GM12865 (cell line): ENCODE measurements around the gene PLEKHG7.
A peak's percentile ranks its signal among the peaks of the same experiment; 100 is the strongest.
"Not testable (repeated sequence)": the region's sequence is repeated elsewhere in the genome, so short reads cannot be mapped to it uniquely, and the experiment has no call there.

Source experiments
- DNase-seq: peaks from one replicate; pipeline ENCODE4 v3.0.0; 2010; ENCODE audit warnings: low read depth
- H3K4me3 ChIP-seq: 2 replicates; pipeline ENCODE4 v1.5.1; 2011; ENCODE audit warnings: mild to moderate bottlenecking, low read depth, low read length, control low read depth
- TF ChIP-seq, protein P1 (sequence below): IDR thresholded peaks from 2 replicates; pipeline ENCODE4 v1.5.1; 2011; ENCODE audit warnings: low read length, control low read depth, low read depth, inconsistent platforms; ENCODE audit not compliant: insufficient read depth; ENCODE audit errors: missing control alignments

PLEKHG7 gene, protein sequence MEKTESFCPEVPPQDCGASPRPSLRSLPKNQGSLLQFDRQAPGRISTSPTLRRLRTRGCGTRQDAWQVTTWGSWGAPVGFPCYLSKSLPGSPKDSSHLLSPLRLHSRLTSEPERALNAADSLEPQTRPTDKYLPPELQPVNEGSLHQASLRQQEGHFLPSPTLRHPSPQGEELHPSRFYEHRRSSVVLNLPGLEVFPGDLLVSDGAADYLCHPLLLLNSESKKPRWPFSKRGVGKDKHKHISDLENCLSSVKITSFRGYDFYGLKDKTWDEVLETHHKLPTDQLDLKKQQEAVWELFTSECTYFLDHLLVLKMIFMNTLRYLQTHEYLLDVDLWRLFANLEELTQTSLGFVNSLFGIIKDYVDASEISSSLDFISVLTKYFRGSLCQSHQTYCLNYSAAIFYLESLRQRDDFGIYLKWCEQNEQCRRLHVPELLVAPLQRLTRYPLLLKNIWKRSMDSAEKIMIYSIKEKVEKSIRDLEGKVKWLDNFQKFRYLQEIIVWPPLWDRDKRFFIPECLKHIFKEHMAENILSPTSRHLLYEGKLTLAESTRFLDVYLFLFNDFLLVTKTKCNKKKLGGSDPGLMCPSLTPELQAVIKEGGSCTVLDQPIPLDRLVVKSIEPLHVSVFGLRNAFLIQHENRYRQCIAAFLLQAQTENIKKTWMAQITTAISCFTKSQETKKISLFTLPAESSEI

DNA sequence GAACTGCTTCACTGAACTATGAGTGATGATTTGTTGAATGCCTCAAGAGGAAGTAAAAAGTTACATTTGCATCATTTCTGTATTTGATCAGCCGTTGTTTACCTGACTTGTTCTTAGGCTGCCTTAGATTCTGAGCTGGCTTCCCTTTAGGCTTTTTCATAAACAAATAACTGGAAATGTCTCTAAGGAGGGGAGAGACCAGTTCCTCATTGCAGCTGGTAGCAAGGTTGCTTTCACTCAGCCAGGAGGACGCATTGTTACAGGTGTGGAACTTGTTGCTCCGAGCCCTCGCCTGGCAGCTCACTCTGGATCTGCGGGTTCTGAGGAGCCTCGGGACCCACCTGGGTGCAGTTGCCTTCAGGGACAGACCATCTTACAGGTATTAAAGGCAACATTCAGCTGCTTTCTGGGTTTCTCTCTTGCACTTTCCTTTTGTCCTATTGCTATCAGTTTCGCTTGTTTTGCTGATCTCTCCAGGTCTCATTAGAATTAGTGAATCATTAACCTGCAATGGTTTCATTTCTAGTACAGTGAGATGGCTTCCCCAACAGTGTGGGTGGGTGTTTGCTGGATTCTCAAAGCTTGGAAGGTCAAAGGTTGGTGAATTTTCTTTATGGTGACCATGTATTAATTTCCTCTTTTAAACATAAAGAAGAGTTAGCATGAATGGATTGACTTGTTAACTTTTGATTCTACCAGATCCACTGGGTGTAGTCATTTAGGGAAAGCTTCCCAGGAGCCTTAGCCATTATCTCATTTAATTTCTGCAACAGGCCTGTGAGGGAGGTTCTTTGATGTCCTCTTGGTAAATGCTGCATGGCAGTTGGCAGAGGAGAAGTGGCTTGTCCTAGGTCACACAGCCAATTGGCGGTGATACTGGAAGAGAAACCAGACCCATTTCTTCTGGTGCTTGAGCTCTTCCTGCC is at the start of gene PLEKHG7:
Gene PLEKHG7 (plus strand): TSS at position 236 of the 926 bp plus-strand sequence. CDS start 3,643 bp downstream, outside the sequence.
- TF ChIP-seq, protein P1, sequence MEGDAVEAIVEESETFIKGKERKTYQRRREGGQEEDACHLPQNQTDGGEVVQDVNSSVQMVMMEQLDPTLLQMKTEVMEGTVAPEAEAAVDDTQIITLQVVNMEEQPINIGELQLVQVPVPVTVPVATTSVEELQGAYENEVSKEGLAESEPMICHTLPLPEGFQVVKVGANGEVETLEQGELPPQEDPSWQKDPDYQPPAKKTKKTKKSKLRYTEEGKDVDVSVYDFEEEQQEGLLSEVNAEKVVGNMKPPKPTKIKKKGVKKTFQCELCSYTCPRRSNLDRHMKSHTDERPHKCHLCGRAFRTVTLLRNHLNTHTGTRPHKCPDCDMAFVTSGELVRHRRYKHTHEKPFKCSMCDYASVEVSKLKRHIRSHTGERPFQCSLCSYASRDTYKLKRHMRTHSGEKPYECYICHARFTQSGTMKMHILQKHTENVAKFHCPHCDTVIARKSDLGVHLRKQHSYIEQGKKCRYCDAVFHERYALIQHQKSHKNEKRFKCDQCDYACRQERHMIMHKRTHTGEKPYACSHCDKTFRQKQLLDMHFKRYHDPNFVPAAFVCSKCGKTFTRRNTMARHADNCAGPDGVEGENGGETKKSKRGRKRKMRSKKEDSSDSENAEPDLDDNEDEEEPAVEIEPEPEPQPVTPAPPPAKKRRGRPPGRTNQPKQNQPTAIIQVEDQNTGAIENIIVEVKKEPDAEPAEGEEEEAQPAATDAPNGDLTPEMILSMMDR, result no peak
- peak within 1 kb of the TSS; percentile 52 for H3K4me3 ChIP-seq
- DNase-seq, result peak; percentile 77

DNA sequence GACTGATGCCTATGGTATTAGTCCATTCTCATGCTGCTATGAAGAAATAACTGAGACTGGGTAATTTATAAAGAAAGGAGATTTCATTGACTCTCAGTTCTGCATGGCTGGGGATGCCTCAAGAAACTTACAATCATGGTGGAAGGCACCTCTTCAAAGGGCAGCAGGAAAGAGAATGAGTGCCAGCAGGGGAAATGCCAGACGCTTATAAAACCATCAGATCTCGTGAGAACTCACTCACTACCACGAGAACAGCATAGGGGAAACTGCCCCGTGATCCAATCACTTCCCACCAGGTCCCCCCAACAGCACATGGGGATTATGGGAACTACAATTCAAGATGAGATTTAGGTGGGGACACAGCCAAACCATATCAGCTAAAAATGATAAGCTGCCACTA is 48.5 kb upstream of the PLEKHG7 start:
- H3K4me3 ChIP-seq, DNase-seq: not testable (repeated sequence)

DNA sequence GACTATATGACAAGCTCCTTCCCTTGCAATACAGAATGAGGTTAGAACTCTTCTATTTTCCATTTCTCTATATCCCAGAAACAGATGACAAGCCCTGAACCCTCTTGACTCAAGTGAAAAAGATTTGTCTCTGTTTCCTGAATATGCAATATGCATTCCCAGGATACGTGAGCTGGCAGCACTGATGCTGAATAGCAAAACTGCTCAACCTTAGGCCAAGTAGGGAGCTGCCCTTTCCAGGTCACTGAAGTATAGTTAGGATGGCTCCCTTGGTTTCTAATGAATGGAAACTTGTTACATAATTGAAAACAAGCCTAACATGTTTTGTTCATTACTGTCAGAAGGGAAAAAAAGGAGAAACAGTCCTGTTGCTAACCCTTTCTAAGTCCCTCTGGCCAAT is 47.9 kb upstream of the PLEKHG7 start:
- no peak for DNase-seq
- TF ChIP-seq, protein P1, result no peak

DNA sequence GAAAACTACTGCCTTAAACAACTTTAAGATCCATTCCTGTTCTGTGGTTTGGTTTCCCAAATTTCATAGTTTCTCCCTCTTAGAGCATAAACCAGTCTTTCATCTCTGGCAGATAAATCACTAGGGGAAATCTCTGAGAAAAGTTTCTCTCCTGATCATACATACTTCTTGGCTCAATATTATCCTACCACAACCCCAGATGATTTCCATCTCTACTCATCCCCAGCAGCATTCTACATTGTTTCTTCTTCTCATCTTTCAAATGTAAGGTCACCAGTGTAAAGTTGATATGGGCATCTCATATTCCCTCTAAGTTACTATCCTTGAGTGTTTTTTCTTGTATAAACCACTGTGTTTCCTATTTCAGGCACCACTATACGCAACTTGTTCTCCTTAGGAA is 45.9 kb upstream of the PLEKHG7 start:
- no peak overlapping the region for H3K4me3 ChIP-seq
- DNase-seq, result no peak
- TF ChIP-seq, protein P1, result no peak

More for the DNA sequence above, 47.9 kb upstream of the PLEKHG7 start:
- no peak overlapping the region for H3K4me3 ChIP-seq

DNA sequence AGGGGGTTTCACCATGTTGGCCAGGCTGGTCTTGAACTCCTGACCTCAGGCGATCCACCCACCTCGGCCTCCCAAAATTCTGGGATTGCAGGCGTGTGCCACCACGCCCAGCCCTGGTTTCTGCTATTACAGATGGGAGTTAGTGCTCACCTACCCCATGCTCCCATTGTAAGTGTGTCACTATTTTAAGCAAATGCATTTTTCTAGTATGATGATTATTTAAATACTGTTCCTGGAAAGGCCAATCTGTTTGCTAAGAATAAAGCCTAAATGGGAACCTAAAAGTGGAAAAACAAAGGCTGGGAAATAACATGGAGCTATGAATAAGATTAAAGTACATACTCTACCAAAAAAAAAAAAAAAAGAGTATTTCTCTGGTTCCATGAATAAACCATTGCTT is 45.0 kb upstream of the PLEKHG7 start:
- no peak for DNase-seq
- TF ChIP-seq, protein P1, result no peak
- H3K4me3 ChIP-seq, result no peak overlapping the region

DNA sequence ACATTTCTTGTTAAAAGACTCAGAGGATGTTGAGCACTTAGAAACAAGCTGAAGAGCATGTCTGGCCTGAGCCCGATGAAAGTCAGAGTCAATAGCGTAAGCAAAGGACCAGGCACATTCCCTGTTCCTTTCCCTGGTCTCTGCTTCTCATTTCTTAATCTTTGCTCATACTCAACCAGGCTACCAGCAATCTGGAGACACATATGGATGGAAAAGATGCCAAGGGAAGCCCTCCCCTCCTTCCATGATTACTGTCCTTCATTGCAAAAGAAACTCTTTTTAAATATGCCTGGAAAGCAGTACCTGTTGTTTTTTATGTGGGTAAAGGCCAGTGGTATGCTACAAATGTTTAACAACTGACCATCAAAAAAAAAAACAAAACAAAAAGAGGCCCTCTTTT is 44.2 kb upstream of the PLEKHG7 start:
- no peak overlapping the region for H3K4me3 ChIP-seq
- TF ChIP-seq, protein P1, result no peak
- DNase-seq, result no peak

DNA sequence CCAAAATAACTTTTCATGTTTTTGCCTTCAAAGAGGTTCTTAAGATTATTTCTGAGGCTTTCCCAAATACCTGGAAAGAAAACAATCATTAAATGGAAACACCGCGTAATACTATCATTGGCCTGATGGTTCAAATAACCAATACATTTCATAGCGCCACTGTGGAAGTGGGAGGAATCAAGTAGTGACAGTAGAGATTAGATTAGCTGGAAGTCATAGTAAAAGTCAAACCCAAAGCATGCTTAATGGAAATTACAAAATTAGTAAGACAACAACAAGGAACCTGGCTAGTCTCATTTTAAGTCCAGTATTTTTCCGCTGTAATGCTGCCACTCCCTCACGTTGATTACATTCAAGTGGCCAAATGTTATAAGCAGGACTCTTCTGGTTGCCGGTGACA is 41.5 kb upstream of the PLEKHG7 start:
- H3K4me3 ChIP-seq, result no peak overlapping the region
- TF ChIP-seq, protein P1, result no peak
- no peak for DNase-seq
